ENCODE results near the gene RPP25L.

GRCh38 chr9:34630402-34631154 is 18.7 kb upstream of the RPP25L start:
- no peak for TF ChIP-seq GATA2 (IDR thresholded peaks at IDR 0.05; ENCODE audit: low read depth, low read length)
- TF ChIP-seq GATA3 (IDR thresholded peaks at IDR 0.05; ENCODE audit: low read depth, low read length), result no peak
